Central memory CD4-positive, alpha-beta T cell (primary cell): ENCODE results near the gene TMEM203.

Source experiments
- DNase-seq: peaks from one replicate; pipeline ENCODE4 v3.0.0; 2022

Gene TMEM203

DNA sequence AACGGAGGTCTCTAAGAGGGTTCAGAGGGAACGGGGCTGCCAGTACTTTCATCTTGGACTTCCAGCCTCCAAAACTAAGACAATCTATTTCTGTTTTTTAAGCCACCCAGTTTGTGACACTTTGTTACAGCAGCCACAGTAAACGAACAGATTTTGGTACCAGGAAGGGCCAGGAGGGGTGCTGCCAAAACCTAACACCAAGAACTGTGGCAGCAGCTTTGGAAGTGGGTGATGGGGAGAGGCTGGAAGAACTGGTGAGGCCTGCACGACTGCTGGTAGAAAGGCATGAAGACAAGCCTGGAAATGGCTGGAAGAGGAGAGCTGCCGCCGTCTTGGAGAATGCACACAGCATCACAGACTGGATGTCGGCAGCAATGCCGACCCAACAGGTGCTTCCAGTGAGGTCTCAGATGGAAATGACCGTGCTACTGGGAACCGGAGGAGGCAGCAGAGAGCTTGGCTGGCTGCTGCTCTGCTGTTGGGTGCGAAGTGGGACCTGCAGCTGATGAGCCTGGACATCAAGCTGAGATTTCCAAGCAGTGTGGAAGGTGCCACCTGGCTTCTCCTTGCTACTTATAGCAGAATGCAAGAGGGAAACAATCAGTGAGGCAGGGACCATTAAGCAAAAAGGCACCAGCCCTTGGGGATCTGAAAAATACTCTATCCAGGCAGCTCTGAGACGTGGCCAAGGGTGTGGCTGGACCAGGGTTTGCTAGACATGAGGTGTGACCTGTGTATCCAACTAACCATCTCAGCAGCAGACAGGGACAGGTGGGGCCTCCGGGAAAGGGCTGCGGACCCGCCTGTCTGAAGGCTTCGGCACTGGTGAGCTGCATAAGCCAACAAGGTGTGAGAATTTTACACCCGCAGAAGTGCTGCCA is 28.9 kb downstream of the TMEM203 start:
- no peak for DNase-seq

DNA sequence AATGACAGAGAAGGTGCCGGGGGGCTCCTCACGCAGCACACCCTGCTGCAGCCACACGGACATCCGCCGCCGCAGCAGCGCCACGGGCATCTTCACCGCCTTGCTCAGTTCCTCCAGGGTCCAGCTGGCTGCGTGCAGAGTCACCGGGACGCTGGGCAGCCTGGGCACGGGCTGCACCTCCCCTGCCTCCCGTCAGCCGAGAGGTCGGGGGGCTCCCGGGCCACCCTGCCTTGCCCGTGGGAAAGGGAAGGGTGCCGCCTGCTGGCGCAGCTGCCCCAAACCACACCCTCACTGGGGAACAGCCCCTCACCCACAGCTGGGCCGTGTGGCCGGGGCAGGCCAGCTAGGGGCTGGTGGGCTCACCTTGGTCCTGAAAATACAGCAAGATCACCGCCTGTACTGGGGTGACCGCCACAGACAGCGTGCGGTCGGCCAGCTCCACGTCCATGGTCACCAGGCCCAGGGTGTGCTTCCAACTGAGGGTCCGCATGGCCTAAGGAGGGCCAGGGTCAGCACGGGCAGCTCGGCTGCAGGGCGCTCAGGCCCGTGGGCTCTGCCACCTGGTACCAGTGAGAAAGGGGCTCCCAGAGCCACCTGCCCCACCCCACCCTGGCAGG is 30.0 kb downstream of the TMEM203 start:
- peak; percentile 16 for DNase-seq

DNA sequence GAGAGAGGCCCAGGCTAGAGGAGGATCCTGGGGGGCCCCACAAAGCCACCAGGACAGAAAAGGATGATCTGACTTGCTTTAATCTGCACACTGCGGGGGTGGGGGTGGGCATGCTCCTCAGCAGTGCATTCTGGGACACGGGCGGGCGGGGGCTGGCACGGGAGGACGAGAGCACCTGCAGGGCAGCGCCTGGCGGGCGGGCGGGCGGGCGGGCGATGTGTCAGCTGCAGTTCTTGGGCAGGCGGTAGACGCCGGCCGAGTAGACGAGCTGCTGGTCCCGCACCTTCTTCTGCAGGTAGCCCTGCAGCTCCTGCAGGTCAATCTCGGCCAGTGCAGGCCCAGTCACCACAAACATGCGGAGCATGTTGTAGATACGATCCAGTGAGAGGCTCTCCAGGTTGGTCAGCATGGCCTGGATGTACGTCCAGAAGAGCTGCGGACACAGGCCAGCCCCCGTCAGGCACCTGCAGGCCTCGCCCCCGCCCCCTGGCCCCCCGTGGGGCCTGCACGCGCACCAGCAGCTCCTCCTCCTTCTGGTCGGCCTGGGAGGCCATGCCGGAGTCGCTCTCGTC is 30.6 kb downstream of the TMEM203 start:
- DNase-seq = no peak

DNA sequence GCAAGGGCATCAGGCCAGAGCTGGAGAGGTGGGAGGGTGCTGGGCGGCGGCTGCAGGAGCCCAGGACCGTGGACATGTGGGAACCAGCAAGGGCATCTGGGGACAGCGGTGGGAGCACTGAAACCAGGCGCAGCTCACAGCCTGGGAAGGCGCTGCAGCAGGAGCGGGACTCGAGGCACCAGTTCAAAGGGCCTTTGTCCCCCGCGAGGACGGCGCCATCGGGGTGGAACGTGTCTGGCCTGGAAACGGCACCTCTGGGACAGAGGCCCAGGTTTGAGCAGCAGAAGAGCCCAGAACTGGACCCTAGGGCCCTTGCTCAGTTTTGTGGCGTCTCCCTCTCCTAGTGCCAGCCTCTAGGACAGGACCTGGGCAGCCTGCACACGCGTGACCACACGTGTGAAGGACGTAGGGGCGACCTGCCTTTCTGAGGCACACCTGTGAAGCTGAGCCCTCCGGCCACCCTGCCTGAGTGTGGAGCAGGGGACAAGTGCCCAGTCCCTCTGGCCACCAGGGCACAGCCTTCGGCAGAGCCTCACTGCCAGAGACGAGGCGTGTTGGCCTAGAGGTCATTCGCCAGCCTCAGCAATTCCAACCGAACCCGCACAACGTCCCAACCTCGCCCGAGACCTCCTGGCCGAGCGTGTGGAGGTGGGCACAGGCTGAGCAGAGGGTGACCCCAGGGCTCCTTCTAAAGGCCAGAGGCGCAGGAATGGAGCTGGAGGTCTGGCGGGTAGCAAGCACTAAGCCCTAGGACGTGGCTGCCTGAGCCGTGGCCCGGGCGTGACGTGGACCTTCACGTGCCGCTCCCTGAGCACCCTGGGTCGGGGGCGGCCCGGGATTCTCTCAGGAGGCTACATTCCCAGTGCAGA is 31.4 kb downstream of the TMEM203 start:
- DNase-seq = no peak

DNA sequence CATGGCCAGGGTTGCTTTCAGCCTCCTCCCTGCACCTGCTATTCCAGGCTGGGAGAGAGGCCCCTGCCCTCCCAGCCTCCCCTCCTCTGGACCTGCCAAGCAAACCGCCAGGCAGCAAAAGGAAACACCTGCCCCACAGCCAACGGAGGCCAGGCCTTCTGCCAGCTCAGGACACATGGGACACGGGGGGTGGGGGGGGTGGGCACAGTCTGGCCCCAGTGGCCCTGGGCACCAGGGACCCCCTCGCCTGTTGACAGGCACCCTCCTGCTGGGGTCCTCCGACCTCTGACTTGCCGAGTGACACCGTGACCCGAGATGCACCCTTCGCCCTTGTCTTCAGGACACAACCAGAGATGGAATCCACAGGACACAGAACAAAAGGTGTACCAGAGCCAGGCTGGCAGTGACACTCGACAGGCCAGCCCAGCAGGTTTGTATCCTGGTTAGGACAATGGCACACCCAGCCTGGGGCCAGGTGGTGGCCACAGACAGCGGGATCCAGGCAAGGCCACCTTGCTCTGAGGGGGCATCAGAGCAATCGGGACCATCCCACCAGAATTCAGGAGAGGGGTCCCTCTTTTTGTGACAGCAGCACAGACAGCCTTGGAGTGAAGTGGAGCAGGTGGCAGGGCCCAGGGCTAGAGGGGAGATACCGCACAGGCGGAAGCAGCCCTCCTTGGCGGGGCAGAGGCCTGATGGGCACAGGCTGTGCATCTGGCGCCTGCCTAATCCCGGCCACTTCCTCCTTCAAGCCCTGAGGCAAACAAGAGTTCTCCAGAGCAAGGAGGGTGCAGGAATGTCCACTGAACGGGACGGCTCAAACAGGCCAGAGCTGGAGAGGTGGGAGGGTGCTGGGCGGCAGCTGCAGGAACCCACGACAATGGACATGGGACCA is 32.3 kb downstream of the TMEM203 start:
- DNase-seq = no peak

DNA sequence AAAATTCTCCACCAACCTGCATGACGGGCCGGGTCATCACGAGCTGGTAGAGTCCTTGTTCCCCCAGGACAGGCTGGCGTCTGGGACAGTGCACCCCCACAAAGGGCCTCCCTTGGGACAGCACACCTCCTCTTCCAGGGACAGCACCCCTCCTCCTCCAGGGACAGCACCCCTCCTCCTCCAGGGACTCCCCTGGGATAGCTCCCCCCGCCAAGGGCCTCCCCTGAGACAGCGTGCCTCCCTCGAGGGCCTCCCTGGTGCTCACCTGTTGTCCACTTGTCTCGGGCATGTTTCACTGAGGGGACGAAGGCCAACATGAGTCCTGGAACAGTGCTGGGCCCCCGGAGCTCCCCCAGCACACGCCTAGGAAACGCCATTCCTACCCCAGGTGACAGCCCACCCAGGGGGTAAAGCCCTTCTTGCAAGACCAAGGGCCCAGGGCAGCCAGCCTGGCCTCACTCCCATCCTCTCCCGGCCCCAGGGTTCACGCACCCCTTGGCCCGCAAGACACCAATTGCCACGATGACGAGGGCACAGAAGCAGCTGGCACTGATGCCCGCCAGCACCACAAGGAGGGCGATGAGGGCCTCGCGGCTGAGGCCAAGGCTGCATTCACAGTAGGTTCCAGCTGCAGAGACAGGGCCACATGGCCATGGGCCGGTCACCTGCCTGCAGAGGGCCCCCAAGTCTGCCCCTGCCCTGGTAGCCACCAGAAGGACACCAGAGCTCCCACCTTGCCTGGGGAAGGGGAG is 34.1 kb downstream of the TMEM203 start:
- DNase-seq = no peak

DNA sequence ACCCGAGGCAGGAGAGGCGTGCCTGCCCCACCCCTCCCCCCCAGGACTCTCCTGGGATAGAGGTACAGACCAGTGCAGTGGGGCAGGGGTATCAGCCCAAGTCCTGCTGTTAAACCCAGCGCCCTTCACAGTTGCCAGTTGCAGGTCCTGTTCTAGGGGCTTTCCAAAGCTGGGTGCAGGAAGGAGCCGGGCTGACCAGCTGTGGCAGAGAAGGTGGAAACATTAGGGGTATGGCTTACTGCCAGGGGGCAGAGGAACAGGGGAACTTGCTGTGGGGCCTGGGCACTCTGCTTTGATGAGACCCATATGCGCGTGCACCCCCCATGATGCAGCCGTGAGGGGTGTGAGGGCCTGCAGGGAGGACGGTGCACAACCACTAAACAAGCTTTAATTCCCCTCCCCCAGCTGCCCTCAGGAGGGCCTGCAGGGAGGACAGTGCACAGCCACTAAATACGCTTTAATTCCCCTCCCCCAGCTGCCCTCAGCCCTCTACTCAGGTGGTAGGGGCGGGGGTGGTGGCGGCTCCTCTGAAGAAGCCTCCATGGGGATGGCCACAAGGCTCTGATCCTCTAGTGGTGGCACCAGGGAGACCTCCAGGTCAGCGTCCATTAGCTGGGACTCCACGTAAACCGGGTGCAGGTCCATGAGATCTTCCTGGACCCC is 34.8 kb downstream of the TMEM203 start:
- no peak for DNase-seq

DNA sequence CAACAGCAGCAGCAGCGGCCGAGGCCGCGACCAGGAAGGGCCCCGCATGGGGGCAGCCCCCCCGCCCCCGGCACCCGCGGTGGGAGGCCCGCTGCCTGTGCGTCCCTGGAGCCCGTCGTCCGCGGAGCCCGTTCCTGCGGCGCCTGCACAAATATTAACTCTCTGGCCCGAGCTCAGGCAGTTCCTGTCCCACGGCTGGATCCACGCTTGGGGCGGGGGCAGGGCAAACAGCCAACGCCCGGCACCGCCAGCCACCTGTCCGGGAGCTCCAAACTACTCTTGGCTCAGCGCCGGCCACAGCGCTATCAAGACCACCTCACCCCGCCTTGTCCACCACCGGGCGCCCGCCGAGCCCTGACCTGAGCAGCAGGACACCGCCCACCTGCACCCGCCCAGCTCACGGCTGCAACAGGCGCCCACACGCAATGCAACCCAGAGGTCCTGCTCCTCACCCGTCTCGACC is 35.5 kb downstream of the TMEM203 start, which contains the start of gene LRRC26:
Gene LRRC26 (minus strand): TSS at position 156 of the 463 bp plus-strand sequence. CDS start 108 bp downstream, at position 48.
- DNase-seq = no peak

DNA sequence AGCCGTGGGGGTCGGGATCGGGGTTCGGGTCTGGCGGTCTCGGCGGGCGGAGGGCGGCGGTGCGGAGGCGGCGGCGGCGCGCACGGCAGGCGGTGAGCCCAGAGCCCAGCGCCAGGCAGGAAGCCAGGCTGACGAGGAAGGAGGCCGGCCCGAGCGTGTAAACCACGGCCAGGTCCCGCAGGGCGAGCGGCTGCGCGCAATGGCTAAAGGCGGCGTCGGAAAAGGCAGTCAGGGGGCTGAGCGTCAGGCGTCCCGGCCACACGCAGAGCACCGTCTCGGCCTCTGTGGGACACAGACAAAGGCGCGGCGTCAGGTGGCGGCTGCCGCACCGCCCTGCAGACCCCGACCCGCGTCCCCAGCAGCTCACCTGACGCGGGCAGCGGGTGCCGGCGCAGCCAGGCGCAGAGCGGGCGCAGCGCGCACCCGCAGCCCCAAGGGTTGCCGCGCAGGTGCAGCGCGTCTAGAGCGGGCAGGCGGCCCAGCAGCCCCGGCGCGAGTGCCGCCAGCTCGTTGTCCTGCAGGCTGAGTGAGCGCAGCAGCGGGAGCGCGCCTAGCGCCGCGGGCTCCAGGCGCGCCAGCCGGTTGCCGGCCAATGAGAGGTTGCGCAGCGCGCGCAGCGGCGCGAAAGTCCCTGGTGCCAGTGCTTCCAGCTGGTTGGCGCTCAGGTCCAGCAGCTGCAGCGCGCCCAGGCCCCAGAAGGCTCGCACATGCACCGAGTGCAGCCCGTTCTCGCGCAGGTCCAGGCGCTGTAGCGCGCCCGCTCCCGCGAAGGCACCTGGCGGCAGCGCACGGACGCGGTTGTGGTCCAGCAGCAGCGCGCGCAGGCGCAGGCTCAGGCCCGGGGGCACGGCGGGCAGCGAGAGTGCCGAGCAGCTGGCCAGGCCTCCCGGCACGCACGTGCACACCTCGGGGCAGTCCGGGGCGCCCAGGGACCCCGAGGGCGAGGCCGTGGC is 36.3 kb downstream of the TMEM203 start:
- no peak for DNase-seq

DNA sequence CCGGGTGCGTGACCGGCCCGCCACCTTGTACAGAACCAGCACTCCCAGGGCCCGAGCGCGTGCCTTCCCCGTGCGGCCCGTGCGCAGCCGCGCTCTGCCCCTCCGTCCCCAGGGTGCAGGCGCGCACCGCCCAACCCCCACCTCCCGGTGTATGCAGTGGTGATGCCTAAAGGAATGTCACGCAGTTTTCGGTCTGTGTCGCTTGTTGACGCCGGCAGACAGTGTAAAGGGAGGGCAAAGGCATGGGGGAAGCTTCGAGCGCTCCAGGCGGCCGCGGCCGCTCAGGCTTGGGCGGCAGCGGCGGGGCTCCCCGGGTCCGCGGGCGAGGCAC is 36.9 kb downstream of the TMEM203 start:
- DNase-seq = no peak

DNA sequence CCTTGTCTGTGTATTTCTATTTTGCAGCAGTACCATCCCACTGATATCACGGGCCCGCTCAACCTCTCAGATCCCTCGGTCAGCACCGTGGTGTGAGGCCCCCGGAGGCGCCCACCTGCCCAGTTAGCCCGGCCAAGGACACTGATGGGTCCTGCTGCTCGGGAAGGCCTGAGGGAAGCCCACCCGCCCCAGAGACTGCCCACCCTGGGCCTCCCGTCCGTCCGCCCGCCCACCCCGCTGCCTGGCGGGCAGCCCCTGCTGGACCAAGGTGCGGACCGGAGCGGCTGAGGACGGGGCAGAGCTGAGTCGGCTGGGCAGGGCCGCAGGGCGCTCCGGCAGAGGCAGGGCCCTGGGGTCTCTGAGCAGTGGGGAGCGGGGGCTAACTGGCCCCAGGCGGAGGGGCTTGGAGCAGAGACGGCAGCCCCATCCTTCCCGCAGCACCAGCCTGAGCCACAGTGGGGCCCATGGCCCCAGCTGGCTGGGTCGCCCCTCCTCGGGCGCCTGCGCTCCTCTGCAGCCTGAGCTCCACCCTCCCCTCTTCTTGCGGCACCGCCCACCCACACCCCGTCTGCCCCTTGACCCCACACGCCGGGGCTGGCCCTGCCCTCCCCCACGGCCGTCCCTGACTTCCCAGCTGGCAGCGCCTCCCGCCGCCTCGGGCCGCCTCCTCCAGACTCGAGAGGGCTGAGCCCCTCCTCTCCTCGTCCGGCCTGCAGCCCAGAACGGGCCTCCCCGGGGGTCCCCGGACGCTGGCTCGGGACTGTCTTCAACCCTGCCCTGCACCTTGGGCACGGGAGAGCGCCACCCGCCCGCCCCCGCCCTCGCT is 37.5 kb downstream of the TMEM203 start:
- DNase-seq = no peak

DNA sequence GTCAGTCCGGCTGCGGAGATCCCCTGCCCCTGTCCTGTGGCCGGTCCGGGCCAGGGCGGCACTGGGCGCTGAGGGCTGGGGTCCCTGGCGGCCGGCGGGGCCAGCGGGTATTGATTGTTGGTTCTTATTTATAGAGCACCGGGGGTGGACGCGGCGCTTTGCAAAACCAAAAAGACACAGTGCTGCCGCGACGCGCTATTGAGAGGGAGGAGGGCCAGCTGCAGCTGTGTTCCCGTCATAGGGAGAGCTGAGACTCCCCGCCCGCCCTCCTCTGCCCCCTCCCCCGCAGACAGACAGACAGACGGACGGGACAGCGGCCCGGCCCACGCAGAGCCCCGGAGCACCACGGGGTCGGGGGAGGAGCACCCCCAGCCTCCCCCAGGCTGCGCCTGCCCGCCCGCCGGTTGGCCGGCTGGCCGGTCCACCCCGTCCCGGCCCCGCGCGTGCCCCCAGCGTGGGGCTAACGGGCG is 38.1 kb downstream of the TMEM203 start:
- DNase-seq = no peak

DNA sequence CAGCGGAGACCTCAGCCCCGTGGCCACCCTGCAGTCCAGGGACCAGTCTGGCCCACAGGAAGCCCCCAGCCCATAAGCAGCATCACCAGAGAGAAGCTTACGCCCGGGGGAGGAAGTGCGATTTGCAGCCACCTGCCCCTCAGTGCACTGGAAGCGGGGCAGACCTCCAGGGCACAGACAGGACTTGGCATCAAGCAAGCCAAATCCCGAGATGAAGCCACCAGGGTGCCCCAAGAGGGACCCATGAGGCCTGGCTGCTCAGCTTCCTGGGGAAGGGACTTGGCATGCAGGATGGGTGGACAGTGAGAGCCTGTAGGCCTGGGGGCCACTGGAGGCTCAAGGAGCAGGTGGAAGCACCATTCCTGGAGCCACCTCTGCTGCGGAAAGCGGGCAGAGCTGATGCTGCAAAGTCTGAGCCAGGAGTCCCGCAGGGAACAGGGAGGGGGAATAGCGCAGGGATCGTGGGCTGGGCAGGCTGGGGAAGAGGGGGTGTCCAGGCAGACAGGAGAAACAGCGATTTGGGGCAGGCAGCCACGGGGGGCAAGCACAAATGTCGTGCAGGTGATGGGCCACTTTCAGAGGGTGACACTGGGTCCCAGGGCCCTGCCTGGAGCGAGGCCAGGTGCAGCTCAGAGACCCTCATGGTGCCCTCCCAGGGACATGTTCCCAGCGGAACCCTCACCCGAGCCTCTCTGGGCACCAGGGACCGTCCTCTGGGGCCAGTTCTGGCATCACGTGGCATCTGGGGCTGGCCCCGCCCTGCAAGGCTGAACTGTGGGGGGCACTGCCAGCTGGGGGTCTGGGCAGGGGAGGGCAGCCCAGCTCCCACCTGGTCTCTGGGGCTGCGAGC is 38.8 kb downstream of the TMEM203 start:
- DNase-seq = no peak

DNA sequence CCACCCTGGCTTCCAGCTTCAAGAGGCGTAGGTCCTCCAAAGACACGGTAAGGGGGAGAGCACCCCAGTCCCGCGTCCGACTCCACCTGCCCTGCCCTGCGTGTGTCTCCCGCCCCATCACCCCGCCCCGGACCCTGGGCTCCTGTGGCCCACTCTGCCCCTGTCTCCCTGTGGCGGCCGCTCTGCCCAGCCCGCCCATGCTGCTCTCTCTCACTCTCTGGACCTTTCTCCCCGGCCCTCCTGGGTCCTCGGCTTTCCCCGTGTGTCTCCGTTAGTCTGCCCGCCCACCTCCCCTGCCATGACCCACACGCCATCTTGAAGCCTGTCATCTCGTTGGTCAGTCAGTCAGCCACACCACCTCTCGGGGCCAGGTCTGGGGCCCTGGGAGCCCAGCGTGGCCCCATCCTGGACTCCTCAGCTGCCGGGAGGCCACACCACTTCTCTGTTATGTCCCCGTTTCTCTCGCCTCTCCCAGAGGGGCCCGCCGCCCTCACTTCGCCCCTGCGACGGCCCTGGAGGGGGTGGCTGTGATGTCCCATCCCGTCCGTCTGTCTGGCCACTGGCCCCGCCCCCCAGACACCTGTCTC is 40.1 kb downstream of the TMEM203 start:
- no peak for DNase-seq

DNA sequence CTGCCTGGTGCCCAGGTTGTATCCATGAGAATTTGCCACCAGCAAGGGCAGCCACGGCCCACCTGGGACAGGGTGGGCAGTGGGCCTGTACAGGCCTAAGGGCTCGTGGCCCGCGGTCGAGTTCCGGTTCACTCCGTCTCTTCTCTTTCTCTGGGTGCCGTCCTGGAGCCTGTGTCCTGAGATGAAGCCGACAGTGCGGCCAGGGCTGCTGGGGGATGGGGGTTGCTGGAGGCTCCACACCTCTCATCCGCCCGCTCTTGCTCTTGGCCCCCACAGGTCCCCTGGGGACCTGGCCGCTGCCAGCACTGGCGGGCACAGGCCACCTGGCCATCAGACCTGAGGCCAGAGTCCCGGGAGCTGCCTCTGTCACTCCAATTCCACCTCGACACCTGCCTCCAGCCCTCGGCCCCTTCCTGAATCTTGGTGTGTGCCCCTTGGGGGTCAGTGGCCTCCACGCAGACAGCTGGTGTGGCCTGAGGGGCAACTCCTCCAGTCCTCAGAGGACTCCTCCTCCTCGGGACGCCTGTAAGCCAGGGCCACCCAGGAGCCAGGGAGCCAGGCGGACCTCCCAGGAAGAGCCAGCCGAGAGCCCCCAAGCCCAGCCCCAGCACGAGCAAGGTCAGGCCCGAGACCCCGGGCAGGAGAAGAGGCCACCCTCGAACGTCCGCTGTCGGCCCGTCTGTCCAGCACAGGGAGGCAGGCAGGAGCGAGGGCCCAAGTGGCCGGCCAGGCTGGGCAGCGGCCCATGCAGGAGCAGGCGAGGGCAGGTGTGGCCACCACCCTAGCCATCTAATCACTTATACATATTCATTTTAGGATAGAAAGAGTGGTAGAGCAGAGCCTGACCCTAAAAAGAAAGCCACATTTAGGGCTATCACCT is 40.8 kb downstream of the TMEM203 start:
- no peak for DNase-seq

DNA sequence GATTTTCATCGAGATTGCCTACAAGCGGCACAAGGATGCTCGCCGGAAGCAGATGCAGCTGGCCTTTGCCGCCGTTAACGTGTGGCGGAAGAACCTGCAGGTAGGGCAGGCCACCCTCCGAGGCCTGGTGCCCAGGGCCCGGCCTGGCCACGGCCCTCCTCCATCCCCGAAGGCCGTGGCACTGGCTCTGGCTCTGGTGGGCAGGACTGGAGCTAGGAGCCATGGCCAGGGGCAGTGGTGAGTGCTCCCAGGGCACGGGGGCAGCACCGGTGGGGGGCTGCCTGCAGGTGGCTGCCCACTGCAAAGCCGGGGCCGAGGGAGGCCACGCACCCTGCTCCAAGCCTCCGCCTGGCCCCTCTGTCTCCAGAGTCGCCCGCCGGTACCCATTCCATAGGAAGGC is 41.6 kb downstream of the TMEM203 start:
- no peak for DNase-seq
